ENCODE results near the gene PRDM1. TPM values are rescaled to one million over a fixed set of nuclear protein-coding genes. Genes with fewer than 3 reads are reported as not detected.

The PRDM1 gene
- total RNA-seq, 1 donor from 2014 or later: 17.5 TPM

DNA sequence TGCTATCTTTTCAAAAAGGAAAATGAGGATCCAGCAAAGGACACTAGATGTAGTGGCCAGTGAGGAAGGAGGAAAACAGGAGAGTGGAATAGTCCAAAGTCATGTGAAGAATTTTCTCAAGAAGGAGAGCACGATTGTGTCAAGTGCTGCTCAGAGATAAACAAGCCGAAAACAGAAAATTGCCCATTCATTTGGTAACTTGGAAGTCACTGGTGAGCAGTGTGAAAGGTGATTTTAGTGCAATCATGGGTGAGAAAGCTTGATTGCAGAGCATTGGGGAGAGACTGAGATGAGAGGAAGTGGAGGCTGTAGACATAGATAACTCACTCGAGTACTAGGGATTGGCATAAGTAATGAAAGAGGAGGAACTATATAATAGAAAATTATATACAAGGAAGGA, 26.0 kb upstream of the PRDM1 start:
- Histone ChIP-seq H3K36me3 (no peaks in the 10 kb centered on the region), H3K27me3 (no peaks in the 10 kb centered on the region), H3K4me3 (no peak overlapping the region), H3K4me1 (peaks cover 7% of the 10 kb centered on the region), H3K27ac (no peak overlapping the region), H3K9me3 (no peaks in the 10 kb centered on the region)
- no peak for ATAC-seq
- TF ChIP-seq, protein P1, sequence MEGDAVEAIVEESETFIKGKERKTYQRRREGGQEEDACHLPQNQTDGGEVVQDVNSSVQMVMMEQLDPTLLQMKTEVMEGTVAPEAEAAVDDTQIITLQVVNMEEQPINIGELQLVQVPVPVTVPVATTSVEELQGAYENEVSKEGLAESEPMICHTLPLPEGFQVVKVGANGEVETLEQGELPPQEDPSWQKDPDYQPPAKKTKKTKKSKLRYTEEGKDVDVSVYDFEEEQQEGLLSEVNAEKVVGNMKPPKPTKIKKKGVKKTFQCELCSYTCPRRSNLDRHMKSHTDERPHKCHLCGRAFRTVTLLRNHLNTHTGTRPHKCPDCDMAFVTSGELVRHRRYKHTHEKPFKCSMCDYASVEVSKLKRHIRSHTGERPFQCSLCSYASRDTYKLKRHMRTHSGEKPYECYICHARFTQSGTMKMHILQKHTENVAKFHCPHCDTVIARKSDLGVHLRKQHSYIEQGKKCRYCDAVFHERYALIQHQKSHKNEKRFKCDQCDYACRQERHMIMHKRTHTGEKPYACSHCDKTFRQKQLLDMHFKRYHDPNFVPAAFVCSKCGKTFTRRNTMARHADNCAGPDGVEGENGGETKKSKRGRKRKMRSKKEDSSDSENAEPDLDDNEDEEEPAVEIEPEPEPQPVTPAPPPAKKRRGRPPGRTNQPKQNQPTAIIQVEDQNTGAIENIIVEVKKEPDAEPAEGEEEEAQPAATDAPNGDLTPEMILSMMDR (IDR thresholded peaks at IDR 0.05): no peak
- DNase-seq: no peak
- intact Hi-C loops (cut with DNase I): no loop called here

DNA sequence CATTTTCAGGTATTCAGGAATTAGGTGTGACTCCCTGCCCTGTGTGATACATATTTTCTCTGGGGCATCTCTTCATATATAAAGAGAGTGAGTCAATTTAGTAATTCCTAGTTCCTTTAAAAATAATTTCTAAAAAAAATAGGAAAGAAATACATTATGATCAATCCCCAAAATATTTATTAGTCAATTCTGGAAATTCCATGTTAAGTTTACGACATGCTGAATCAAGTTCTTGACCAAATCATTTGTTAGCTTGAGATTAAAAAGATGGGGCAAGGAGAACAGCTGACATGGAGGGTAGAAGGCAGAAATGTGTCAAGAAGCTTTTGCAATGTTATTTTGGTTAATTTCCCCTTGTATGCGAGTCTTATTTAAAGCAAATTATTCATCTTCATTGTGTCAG, 22.7 kb upstream of the PRDM1 start:
- no peak for DNase-seq
- TF ChIP-seq, protein P1 (IDR thresholded peaks at IDR 0.05): no peak

DNA sequence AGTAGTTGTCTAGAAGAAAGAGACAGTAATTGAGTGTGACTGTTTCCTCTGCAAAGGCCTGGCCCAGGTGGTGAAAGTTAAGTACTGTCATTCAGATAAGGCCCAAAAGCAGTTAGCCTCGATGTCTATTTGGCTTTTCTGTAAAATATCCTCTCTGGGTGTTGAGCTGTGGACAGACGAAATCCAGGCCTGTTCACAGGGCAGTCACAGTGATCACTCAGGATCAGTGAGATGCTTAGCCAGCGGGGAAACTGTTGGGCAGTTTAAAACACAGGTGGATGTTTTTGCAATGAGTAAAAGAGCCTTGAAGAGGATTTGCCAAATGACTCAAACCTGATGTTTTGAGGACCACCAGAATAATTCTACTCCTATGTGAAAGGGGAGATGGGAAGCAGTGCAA, 22.0 kb upstream of the PRDM1 start:
- Histone ChIP-seq H3K27me3 (no peaks in the 10 kb centered on the region), H3K27ac (no peak overlapping the region), H3K4me1 (no peaks in the 10 kb centered on the region), H3K36me3 (no peaks in the 10 kb centered on the region), H3K9me3 (no peaks in the 10 kb centered on the region), H3K4me3 (no peak overlapping the region)
- TF ChIP-seq, protein P1 (IDR thresholded peaks at IDR 0.05): no peak
- intact Hi-C loops (cut with DNase I): no loop called here
- no peak for ATAC-seq
- DNase-seq: no peak

More for the DNA sequence above, 22.7 kb upstream of the PRDM1 start:
- intact Hi-C loops (cut with DNase I): no loop called here
- Histone ChIP-seq H3K4me1 (no peaks in the 10 kb centered on the region), H3K27ac (no peak overlapping the region), H3K4me3 (no peak overlapping the region), H3K27me3 (no peaks in the 10 kb centered on the region), H3K36me3 (no peaks in the 10 kb centered on the region), H3K9me3 (no peaks in the 10 kb centered on the region)
- no peak for ATAC-seq

DNA sequence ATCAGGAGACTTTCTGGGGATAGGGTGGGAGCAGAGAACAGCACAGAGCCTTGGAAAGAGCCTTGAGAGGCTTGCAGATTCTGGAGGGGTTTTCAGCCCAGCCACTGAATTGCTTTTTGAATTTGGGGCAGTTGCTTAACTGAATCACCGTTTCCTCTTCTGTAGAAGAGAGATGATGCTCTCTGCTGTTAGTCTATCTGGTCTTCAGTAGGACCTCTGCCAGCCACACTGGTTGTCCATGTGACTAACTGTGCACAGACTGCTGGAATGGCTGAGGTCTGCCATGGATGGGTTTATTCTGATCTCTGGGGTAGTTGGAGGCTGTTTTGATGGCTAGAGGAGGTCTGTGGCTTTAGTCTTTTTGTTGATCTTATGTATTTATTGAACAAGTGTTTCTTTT, 21.4 kb upstream of the PRDM1 start:
- H3K27ac ChIP-seq: no peak overlapping the region
- ATAC-seq (no peak), DNase-seq (no peak)
- intact Hi-C loops (cut with DNase I): no loop called here
- no peak overlapping the region for H3K4me3 ChIP-seq
- H3K27me3 ChIP-seq: no peaks in the 10 kb centered on the region
- no peaks in the 10 kb centered on the region for H3K9me3 ChIP-seq
- TF ChIP-seq, protein P1 (IDR thresholded peaks at IDR 0.05): no peak
- no peaks in the 10 kb centered on the region for H3K36me3 ChIP-seq
- H3K4me1 ChIP-seq: peaks cover 2% of the 10 kb centered on the region

DNA sequence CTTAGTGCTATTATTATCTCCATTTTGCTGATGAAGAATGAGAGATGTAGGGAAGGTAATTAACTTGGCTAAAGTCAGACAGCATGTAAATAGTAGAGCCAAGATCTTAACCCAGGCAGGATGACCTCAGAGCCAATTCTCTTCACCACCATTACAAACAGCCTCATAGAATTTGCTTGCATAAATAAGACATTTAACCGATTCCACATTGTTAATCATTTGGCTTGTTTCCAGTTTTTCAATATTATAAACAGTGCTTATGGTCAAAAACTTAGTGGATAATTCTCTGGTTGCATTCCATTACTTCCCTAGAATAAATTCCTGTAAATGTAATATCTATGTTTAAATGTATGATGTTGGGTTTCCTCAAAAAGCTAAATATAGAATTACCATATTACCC, 19.1 kb upstream of the PRDM1 start:
- Histone ChIP-seq H3K36me3 (no peaks in the 10 kb centered on the region), H3K9me3 (no peaks in the 10 kb centered on the region), H3K4me3 (no peak overlapping the region), H3K4me1 (peaks cover 5% of the 10 kb centered on the region), H3K27me3 (no peaks in the 10 kb centered on the region), H3K27ac (no peak overlapping the region)
- intact Hi-C loops (cut with DNase I): no loop called here
- TF ChIP-seq, protein P1 (IDR thresholded peaks at IDR 0.05): no peak
- no peak for DNase-seq
- no peak for ATAC-seq

DNA sequence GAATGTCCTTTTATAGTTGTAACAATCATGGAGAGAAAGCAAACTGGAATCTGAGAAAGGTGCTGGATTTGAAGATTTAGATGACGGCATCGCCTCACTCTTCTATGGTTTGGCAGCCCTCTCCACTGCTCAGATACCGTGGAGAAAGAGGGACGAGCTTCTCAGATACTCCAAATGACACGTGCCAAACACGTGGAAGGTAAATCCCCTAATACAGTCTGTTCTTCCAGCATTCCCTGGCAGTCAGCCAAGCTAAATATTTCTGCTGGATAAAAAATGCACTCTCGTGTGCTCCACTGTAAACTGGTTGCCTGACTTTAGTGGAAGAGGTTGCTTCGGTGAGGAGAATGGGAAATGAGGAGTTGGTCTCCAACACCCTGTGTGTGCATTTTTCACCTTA, 16.7 kb upstream of the PRDM1 start:
- Histone ChIP-seq H3K27ac (no peak overlapping the region), H3K9me3 (no peaks in the 10 kb centered on the region), H3K4me3 (no peak overlapping the region), H3K27me3 (no peaks in the 10 kb centered on the region), H3K4me1 (peaks cover 5% of the 10 kb centered on the region), H3K36me3 (no peaks in the 10 kb centered on the region)
- ATAC-seq (peak; percentile 41), DNase-seq (no peak)
- TF ChIP-seq, protein P1 (IDR thresholded peaks at IDR 0.05): no peak
- intact Hi-C loops (cut with DNase I): no loop called here

Data from upper lobe of right lung (tissue), 1 donor.